MCF 10A (cell line): ENCODE data around the gene ARHGAP1. TPM values are rescaled to one million over a fixed set of nuclear protein-coding genes. Genes with fewer than 3 reads are reported as not detected.
A peak's percentile ranks its signal among the peaks of the same experiment; 100 is the strongest.

Experiments used
- BruUV-seq: library from RNA; stranded (reverse); fragments of 400-500 nt; replicated peaks from 2 replicates; lab custom pipeline; 2021; lab: Mats Ljungman, UMichigan
- CTCF ChIA-PET: fragments of 300-600 bp; sonication (Branson Sonifier 250); formaldehyde crosslinking; extraction: SDS; loops from one replicate; lab custom pipeline; 2021; ENCODE audit warnings: antibody characterized with exemption, inconsistent platforms; lab: Yijun Ruan, JAX
- POLR2A ChIA-PET: fragments of 300-600, 350-650 bp; sonication (Branson Sonifier 250); formaldehyde crosslinking; extraction: SDS; loops from one replicate; lab custom pipeline; 2020; ENCODE audit warnings: antibody characterized with exemption, inconsistent platforms; lab: Yijun Ruan, JAX
- DNase-seq: peaks from one replicate; pipeline ENCODE4 v3.0.0-alpha.2; 2018; ENCODE audit not compliant: unreplicated experiment
- H3K27ac Mint-ChIP-seq: one replicate; pipeline ENCODE4 v1.8.0; 2022; ENCODE audit warnings: mild to moderate bottlenecking, low read depth, mixed read lengths; ENCODE audit not compliant: unreplicated experiment
- H3K27me3 Mint-ChIP-seq: one replicate; pipeline ENCODE4 v1.8.0; 2022; ENCODE audit warnings: mixed read lengths; ENCODE audit not compliant: insufficient read depth, unreplicated experiment
- H3K36me3 Mint-ChIP-seq: one replicate; pipeline ENCODE4 v1.8.0; 2022; ENCODE audit warnings: mild to moderate bottlenecking, moderate library complexity, mixed read lengths; ENCODE audit not compliant: insufficient read depth, unreplicated experiment
- H3K4me1 Mint-ChIP-seq: one replicate; pipeline ENCODE4 v1.8.0; 2022; ENCODE audit warnings: mixed read lengths; ENCODE audit not compliant: insufficient read depth, unreplicated experiment
- H3K4me3 Mint-ChIP-seq: one replicate; pipeline ENCODE4 v1.8.0; 2022; ENCODE audit warnings: mild to moderate bottlenecking, moderate library complexity, mixed read lengths; ENCODE audit not compliant: unreplicated experiment
- H3K9me3 Mint-ChIP-seq: one replicate; pipeline ENCODE4 v1.8.0; 2022; ENCODE audit warnings: mixed read lengths; ENCODE audit not compliant: unreplicated experiment
- intact Hi-C: fragments of 100-400 bp; cut with micrococcal nuclease; formaldehyde crosslinking; loops from 2 replicates; pipeline ENCODE4 v1.14.1; 2022
- total RNA-seq: library from RNA; stranded (reverse); gene quantifications from 2 replicates; pipeline ENCODE4 v1.2.3, GENCODE V29; 2022
- TF ChIP-seq, protein P1 (sequence below): fragments of 200-600 bp; IDR thresholded peaks from one replicate; pipeline ENCODE4 v1.8.0; 2022; ENCODE audit warnings: antibody characterized with exemption, mild to moderate bottlenecking; ENCODE audit not compliant: unreplicated experiment

Gene ARHGAP1
- total RNA-seq, 1 experiment from 2014 or later = 61.0 TPM

DNA sequence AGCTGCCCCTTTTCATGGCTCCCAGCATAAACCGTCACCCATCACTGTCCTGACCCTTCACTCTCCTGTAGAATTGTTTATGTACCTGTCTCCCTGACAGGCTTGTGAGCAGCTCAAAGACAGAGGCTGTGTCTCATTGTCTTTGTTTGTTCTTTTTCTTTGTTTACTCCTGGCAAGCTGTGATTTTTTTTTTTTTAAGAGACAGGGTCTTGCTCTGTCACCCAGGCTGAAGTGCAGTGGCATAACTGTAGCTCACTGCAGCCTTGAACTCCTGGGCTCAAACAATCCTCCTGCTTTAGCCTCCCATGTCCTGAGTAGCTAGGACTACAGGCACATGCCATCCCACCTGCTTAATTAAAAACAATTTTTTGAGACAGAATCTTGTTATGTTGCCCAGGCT is 9.7 kb downstream of the ARHGAP1 start:
- DNase-seq = no peak
- no peaks in the 10 kb centered on the region for H3K27me3 Mint-ChIP-seq
- intact Hi-C loops = no loop called here
- H3K36me3 Mint-ChIP-seq = peaks cover 73% of the 10 kb centered on the region
- H3K9me3 Mint-ChIP-seq = no peaks in the 10 kb centered on the region
- TF ChIP-seq, protein P1, sequence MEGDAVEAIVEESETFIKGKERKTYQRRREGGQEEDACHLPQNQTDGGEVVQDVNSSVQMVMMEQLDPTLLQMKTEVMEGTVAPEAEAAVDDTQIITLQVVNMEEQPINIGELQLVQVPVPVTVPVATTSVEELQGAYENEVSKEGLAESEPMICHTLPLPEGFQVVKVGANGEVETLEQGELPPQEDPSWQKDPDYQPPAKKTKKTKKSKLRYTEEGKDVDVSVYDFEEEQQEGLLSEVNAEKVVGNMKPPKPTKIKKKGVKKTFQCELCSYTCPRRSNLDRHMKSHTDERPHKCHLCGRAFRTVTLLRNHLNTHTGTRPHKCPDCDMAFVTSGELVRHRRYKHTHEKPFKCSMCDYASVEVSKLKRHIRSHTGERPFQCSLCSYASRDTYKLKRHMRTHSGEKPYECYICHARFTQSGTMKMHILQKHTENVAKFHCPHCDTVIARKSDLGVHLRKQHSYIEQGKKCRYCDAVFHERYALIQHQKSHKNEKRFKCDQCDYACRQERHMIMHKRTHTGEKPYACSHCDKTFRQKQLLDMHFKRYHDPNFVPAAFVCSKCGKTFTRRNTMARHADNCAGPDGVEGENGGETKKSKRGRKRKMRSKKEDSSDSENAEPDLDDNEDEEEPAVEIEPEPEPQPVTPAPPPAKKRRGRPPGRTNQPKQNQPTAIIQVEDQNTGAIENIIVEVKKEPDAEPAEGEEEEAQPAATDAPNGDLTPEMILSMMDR = no peak
- POLR2A ChIA-PET = interaction anchor here (0.6 to 2.0 kb wide), 2 partner anchors 10 to 115 kb away, joined by 3 to 14 read pairs; partner anchors contain the start of genes ARHGAP1 and ZNF408
- H3K4me3 Mint-ChIP-seq = no peak overlapping the region
- H3K27ac Mint-ChIP-seq = no peak overlapping the region
- H3K4me1 Mint-ChIP-seq = peaks cover 23% of the 10 kb centered on the region
- no TSS peak for BruUV-seq
- CTCF ChIA-PET = interaction anchor here (0.9 kb wide), 1 partner anchor 10 kb away, joined by 5 read pairs; the partner anchor contains the start of genes ARHGAP1 and ZNF408

DNA sequence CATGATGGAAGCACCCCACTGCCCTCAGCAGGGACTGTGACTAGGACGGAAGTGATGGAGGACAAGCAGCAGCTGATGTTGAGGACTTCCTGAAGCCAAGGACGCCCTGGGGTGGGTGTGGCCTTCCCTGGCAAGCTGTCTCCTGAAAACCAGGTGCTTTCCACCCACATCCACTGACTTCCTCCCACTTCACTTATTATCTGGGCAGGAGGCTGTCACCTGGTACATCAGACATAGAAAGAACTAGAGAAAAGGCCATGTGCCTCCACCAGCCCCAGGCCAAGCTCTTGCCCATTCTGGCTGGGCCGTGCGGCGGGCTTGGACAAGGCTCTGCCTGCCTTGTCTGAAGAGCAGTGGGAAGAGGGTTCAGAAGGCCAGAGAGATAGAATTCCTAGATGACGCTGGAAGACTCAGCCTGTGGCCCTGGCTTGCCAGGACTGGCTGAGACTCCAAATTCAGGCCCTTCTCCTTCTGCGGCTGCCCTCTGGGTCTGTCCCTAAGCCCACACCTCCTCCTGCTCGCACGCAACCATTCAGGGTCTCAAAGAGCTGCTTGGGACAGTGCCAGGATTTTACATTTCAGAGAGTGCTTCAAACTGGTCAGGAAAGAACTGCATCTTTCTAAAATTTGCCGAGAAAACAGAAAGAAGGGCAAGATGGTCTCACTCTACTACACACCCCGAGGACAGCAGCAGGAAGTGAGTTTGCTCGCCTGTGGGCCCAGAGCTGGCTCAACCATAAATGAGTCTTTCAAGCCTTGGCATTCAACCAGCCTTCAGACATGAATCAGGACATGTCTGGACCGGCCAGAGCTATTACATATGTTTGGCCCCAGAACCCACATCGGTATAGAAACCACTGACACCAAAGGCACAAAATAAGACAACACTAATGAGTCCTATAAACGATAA is 13.3 kb downstream of the ARHGAP1 start:
- Mint-ChIP-seq H3K27me3 (no peaks in the 10 kb centered on the region), H3K36me3 (peaks cover 77% of the 10 kb centered on the region), H3K4me1 (peaks cover 33% of the 10 kb centered on the region), H3K4me3 (peak overlapping the region; percentile 49), H3K9me3 (no peaks in the 10 kb centered on the region), H3K27ac (peak overlapping the region; percentile 96)
- POLR2A ChIA-PET = interaction anchor here (0.7 to 7.1 kb wide), 18 partner anchors 12 to 180 kb away, joined by 3 to 150 read pairs (median 4); partner anchors contain the start of genes ARHGAP1, ATG13, HARBI1 and ZNF408
- TF ChIP-seq, protein P1 = no peak
- CTCF ChIA-PET = interaction anchor here (0.7 to 2.6 kb wide), 5 partner anchors 11 to 300 kb away, joined by 3 to 9 read pairs (median 5); partner anchors contain the start of genes ARHGAP1 and ZNF408
- BruUV-seq = TSS peak; percentile 48
- DNase-seq = peak; percentile 95
- intact Hi-C loops = no loop called here

DNA sequence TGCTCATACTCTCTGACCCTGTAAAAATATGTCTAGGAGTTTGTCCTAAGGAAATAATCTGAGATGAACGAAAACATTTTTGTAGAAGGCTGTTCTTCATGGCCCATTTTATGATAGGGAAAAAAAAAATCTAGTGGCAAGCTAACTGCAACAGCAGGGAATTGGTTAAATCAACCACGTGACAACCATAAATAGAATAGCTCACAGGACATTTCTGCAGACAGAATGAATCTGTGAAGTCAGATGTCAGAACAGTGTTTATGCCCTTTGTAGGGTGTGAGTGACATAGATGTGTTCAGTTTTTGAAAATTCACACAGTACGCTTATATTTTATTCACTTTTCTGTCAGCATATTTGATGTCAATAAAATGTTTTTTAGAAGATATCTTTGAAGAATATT is 16.1 kb downstream of the ARHGAP1 start:
- POLR2A ChIA-PET = interaction anchor here (0.5 to 7.1 kb wide), 5 partner anchors 10 to 342 kb away, joined by 3 to 150 read pairs (median 5); partner anchors contain the start of genes ARHGAP1, ATG13 and ZNF408
- TF ChIP-seq, protein P1 = no peak
- Mint-ChIP-seq H3K4me3 (no peak overlapping the region), H3K4me1 (peaks cover 33% of the 10 kb centered on the region), H3K9me3 (no peaks in the 10 kb centered on the region), H3K27ac (no peak overlapping the region), H3K36me3 (peaks cover 59% of the 10 kb centered on the region), H3K27me3 (no peaks in the 10 kb centered on the region)
- BruUV-seq = no TSS peak
- DNase-seq = no peak
- CTCF ChIA-PET = no interaction called here
- intact Hi-C loops = no loop called here
